ENCODE data around the gene SRSF7.

SRSF7 gene

DNA sequence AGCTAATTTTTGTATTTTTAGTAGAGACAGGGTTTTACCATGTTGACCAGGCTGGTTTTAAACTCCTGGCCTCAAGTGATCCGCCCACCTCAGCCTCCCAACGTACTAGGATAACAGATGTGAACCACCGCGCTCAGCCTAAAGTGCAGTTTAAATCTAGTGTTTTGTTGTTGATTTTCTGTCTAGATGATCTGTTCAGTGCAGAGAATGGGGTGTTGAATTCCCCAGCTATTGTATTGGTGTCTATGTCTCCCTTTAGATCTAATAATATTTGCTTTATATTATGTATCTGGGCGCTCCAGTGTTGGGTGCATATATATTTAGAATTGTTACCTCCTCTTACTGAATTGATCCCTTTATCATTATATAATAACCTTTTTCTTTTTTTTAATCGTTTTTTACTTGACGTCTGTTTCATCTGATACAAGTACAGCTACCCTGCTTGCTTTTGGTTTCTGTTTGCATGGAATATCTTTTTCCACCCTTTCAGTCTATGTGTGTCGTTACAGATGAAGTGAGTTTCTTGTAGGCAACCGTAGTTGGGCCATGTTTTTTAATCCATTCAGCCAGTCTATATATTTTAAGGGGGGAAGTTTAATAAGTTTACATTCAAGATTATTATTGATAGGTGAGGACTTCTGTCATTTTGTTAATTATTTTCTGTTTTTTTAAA lies 50.9 kb downstream of the SRSF7 start:
- DNase-seq: no peak

GRCh38 chr2:38698467-38699003 lies 52.6 kb downstream of the SRSF7 start:
- no peak for DNase-seq

DNA sequence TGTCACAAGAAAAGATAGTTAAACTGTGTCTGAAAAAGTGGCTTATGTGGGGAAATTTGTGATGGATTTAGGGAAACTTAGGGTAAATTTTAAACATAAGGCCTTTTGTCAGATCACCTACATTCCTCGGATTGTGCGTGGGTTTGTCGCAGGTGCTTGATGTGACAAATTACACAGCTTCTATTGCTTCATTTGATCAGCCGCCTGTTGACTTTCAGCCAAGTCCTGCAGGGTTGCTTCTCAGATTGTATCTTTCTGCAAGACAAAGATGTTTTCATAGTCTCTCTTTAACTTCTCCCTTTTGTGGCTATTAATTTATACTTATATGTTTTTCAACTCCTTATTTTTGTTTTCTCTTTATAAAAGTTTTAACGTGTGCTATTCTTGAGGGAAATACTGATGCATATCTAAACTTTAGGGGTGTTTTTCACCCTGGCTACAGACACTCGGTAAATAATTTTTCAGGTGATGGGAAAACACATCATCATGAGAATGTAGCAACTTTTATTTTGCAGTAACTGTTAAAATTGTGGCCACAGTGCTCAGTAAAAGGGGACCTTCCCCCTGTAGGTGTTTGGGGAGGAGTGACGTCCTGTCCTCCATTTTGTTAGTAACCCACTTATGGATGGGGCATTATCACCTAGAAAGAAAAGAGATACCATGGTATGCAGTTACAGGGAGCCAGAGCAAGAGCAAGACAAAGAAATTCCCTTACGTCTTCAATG lies 53.9 kb downstream of the SRSF7 start:
- peak; percentile 65 for DNase-seq
